ENCODE measurements around the gene CREB3L1. TPM values are rescaled to one million over a fixed set of nuclear protein-coding genes. Genes with fewer than 3 reads are reported as not detected.

CREB3L1 gene
- total RNA-seq, 1 experiment from 2014 or later = 3.3 TPM

- Histone ChIP-seq H3K27me3 (ENCODE audit: insufficient read depth, low read length) (no peaks in the 10 kb centered on the region), H4K5ac (ENCODE audit: insufficient read length, low read depth, low read length) (no peak overlapping the region), H3K56ac (ENCODE audit: insufficient read length, low read depth, low read length) (no peak overlapping the region), H2BK20ac (ENCODE audit: low read depth, low read length, poor library complexity, severe bottlenecking) (no peak overlapping the region), H2BK120ac (ENCODE audit: low read depth, low read length, poor library complexity, severe bottlenecking) (no peak overlapping the region), H2BK5ac (ENCODE audit: insufficient read length, low read length) (no peak overlapping the region), H3K4me2 (ENCODE audit: insufficient read depth, insufficient read length, low read length) (no peak overlapping the region), H3K4ac (ENCODE audit: low read depth, low read length) (no peak overlapping the region), H4K8ac (replicated peaks; ENCODE audit: insufficient read length, low read depth, low read length) (no peak overlapping the region), H3K23me2 (ENCODE audit: insufficient read length, low read depth, low read length, poor library complexity, severe bottlenecking) (no peaks in the 10 kb centered on the region), H3K9me3 (ENCODE audit: control insufficient read depth, low read depth, low read length) (no peaks in the 10 kb centered on the region), H3K79me2 (ENCODE audit: insufficient read depth, low read length) (no peaks in the 10 kb centered on the region), H3K18ac (ENCODE audit: insufficient read length, low read depth, low read length) (no peak overlapping the region), H2BK15ac (ENCODE audit: low read depth, low read length) (no peak overlapping the region), H3K23ac (ENCODE audit: insufficient read length, low read depth, low read length) (no peak overlapping the region), H3T11ph (ENCODE audit: low read length) (no peak overlapping the region), H3K4me1 (ENCODE audit: insufficient read depth, low read length) (no peaks in the 10 kb centered on the region), H4K20me1 (ENCODE audit: control insufficient read depth, insufficient read depth, insufficient read length) (no peaks in the 10 kb centered on the region), H4K91ac (ENCODE audit: insufficient read length, low read depth, low read length) (no peak overlapping the region), H2BK12ac (ENCODE audit: insufficient read length, low read depth, low read length) (no peak overlapping the region), H2AFZ (ENCODE audit: low read length) (no peak overlapping the region), H3K14ac (ENCODE audit: insufficient read depth, low read length) (no peak overlapping the region), H3K9ac (ENCODE audit: extremely low read depth, insufficient read length, low read length) (no peak overlapping the region), H3K79me1 (ENCODE audit: insufficient read depth, low read depth, low read length, poor library complexity, severe bottlenecking) (no peaks in the 10 kb centered on the region), H3K27ac (ENCODE audit: insufficient read length, low read depth, low read length) (no peak overlapping the region), H2AK5ac (ENCODE audit: insufficient read length, low read length) (no peak overlapping the region)
- no peak for DNase-seq
- no CpG with 5 or more reads among the region's 2 CpGs for WGBS (ENCODE audit: extremely low coverage, insufficient read length, low lambda C conversion rate)
- H3K9me3 Mint-ChIP-seq = no peaks in the 10 kb centered on the region
- peaks cover 3% of the 10 kb centered on the region for H3K27me3 Mint-ChIP-seq (ENCODE audit: low read depth)
- TF ChIP-seq CTCF (conservative IDR thresholded peaks at IDR 0.05) = no peak
- no peak overlapping the region for H3K4me3 Mint-ChIP-seq
- peaks cover 9 to 12% of the 10 kb centered on the region in 2 experiments; a peak in 3 of 4 replicates for H3K4me1 Mint-ChIP-seq
- no peak overlapping the region for H3K27ac Mint-ChIP-seq
- peaks cover 0 to 9% (median 6%) of the 10 kb centered on the region in 3 experiments; a peak in 3 of 7 replicates for H3K36me3 Mint-ChIP-seq (ENCODE audit: insufficient read depth in 1 of 3, low read depth in 3 of 3)
Measured at GRCh38 chr11:46321757-46322156, 44.3 kb downstream of the CREB3L1 start.
